Immature natural killer cell (primary cell): Measurements from ENCODE around the gene STRN3. TPM values are rescaled to one million over a fixed set of nuclear protein-coding genes. Genes with fewer than 3 reads are reported as not detected.
"Not testable (repeated sequence)": the region's sequence is repeated elsewhere in the genome, so short reads cannot be mapped to it uniquely, and the experiment has no call there.

Experiments used
- DNase-seq, 3 donors: peaks; one replicate each; pipeline ENCODE4 v3.0.0; 2022; ENCODE audit warnings: mixed read lengths in 1 of 3
- H3K27ac Mint-ChIP-seq, 6 donors: one replicate each; pipeline ENCODE4 v1.8.0; 2020; ENCODE audit warnings: mixed read lengths in 6 of 6, mild to moderate bottlenecking in 5 of 6, inconsistent platforms in 4 of 6, moderate library complexity in 3 of 6
- H3K27me3 Mint-ChIP-seq, 3 donors: one replicate each; pipeline ENCODE4 v1.8.0; 2020 to 2021; ENCODE audit warnings: low read depth in 3 of 3, mild to moderate bottlenecking in 3 of 3, mixed read lengths in 3 of 3, moderate library complexity in 3 of 3, inconsistent platforms in 1 of 3
- H3K36me3 Mint-ChIP-seq, 3 donors: one replicate each; pipeline ENCODE4 v1.8.0; 2020; ENCODE audit warnings: mixed read lengths in 3 of 3, inconsistent platforms in 2 of 3, mild to moderate bottlenecking in 2 of 3
- H3K4me1 Mint-ChIP-seq, 2 donors: one replicate each; pipeline ENCODE4 v1.8.0; 2020; ENCODE audit warnings: inconsistent platforms in 2 of 2, mild to moderate bottlenecking in 2 of 2, mixed read lengths in 2 of 2, moderate library complexity in 1 of 2
- H3K4me3 Mint-ChIP-seq, 5 donors: one replicate each; pipeline ENCODE4 v1.8.0; 2020; ENCODE audit warnings: mild to moderate bottlenecking in 5 of 5, mixed read lengths in 5 of 5, inconsistent platforms in 3 of 5, moderate library complexity in 3 of 5
- H3K9me3 Mint-ChIP-seq, 6 donors: one replicate each; pipeline ENCODE4 v1.8.0; 2020; ENCODE audit warnings: mild to moderate bottlenecking in 6 of 6, mixed read lengths in 6 of 6, inconsistent platforms in 4 of 6, moderate library complexity in 3 of 6
- polyA plus RNA-seq, 3 donors: library from polyadenylated mRNA; unstranded; fragments of 300-500 nt; fragmentation: Illumina TruSeq; gene quantifications; one replicate each; pipeline ENCODE4 v1.2.3, GENCODE V29; 2021

Gene STRN3
- polyA plus RNA-seq, 3 donors from 2014 or later, result 2.8 to 3.7 TPM; not detected in 1

DNA sequence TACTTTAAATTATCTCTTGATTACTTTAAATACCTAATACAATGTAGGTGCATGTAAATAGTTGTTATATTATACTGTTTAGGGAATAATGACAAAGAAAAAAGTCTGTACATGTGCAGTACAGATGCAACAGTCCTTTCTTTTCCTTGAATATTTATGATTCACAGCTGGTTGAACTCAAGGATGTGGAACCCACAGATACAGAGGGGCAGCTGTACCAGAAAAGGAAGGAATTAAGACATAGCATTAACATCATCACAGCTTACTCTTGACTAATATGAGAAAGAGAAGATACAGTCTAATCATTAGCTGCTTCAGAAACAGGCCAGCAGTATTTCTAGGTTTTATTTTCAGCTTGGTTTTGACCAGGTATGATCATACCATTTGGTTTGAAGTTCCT is 35.4 kb downstream of the STRN3 start:
- Mint-ChIP-seq H3K4me3 (no peak overlapping the region), H3K27ac (no peak overlapping the region), H3K27me3 (peaks cover 0 to 1% (median 0%) of the 10 kb centered on the region in 3 donors), H3K4me1 (peaks cover 25 to 62% of the 10 kb centered on the region in 2 donors), H3K9me3 (no peaks in the 10 kb centered on the region), H3K36me3 (no peaks in the 10 kb centered on the region)
- no peak for DNase-seq

DNA sequence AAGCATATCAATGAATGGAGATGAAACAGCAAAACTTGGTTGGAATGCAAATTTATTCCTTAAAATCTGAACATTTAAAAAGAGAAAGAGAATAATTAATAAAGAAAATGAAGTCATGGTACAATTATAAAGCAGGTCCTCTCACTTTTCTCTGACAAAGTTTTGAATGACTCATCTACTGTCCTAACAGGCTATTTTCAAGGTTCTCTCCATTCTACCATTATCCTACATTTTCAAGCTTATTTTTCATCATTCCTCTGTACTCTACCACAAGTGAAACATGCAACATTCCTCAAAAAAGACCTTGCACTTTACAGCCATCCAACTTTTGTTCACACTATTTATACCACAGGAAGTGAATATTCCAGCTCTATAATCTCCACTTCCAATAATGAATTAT is 37.7 kb downstream of the STRN3 start:
- Mint-ChIP-seq H3K4me1 (peaks cover 17 to 51% of the 10 kb centered on the region in 2 donors), H3K4me3 (no peak overlapping the region), H3K9me3 (no peaks in the 10 kb centered on the region), H3K27ac (peak overlapping the region in 2 of 6 donors; percentile 43 to 66), H3K36me3 (no peaks in the 10 kb centered on the region), H3K27me3 (peaks cover 0 to 1% (median 0%) of the 10 kb centered on the region in 3 donors)
- DNase-seq, result no peak

DNA sequence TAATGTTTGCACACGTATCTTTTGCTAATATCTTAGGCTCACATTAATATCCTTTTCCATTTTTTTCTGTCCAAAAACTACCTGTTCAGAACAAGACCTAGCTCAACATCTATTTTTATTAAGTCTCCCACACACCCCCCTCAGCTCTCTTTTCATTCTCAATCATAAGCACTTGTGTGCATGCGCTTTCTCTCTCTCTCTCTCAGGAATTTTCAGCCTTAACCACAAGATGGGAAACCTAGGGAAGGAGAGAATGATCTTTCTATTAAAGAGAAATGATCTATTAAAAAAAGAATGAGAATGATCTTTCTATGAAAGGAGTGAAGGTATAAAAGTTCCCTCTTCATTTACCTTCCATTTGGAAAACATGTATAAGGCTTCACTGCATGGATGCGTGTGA is 40.4 kb downstream of the STRN3 start:
- no peaks in the 10 kb centered on the region for H3K27me3 Mint-ChIP-seq
- no peak for DNase-seq
- H3K27ac Mint-ChIP-seq, result no peak overlapping the region
- no peaks in the 10 kb centered on the region for H3K36me3 Mint-ChIP-seq
- H3K4me1 Mint-ChIP-seq, result peaks cover 11 to 37% of the 10 kb centered on the region in 2 donors
- H3K9me3 Mint-ChIP-seq, result no peaks in the 10 kb centered on the region
- no peak overlapping the region for H3K4me3 Mint-ChIP-seq

DNA sequence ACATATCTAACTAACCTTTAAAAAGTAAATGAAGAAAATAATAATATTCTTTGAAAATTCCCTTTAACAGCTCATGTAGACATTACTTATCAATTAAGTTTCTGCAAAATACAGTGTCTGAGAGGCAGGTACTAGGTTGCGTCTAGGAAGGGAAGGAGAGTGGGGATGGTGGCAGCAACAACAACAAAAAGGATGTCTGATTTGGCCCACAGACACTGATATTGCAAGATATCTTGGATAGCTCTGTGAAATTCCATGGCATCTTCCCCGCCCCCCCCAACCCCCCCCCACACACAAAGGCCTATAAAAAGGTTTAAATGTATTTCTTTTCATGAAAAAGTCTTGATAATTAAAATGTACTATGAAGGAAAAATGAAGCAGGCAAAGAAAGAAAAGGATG is 42.3 kb downstream of the STRN3 start:
- no peaks in the 10 kb centered on the region for H3K27me3 Mint-ChIP-seq
- H3K36me3 Mint-ChIP-seq, result no peaks in the 10 kb centered on the region
- no peak overlapping the region for H3K27ac Mint-ChIP-seq
- H3K4me3 Mint-ChIP-seq, result no peak overlapping the region
- peaks cover 9 to 30% of the 10 kb centered on the region in 2 donors for H3K4me1 Mint-ChIP-seq
- no peaks in the 10 kb centered on the region for H3K9me3 Mint-ChIP-seq
- DNase-seq, result no peak

DNA sequence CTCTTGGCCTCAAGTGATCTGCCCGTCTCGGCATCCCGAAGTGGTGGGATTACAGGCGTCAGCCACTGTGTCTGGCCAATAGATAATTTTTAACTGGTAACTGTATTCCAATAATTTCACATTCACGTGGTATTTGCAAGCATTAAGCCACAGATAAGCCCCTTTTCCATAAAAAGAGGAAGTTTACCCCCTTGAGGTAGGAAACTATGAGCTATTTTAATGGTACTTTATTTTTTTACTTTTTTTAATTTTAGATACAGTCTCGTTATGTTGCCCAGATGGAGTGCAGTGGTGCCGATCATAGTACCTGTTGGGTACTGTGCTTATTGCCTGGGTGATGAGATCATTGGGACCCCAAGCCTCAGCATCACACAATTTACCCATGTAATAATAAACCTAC is 43.6 kb downstream of the STRN3 start:
- Mint-ChIP-seq H3K27ac (no peak overlapping the region), H3K4me3 (no peak overlapping the region), H3K9me3 (no peaks in the 10 kb centered on the region), H3K27me3 (peaks cover 0 to 1% (median 0%) of the 10 kb centered on the region in 3 donors), H3K4me1 (peaks cover 12 to 29% of the 10 kb centered on the region in 2 donors), H3K36me3 (no peaks in the 10 kb centered on the region)
- no peak for DNase-seq

DNA sequence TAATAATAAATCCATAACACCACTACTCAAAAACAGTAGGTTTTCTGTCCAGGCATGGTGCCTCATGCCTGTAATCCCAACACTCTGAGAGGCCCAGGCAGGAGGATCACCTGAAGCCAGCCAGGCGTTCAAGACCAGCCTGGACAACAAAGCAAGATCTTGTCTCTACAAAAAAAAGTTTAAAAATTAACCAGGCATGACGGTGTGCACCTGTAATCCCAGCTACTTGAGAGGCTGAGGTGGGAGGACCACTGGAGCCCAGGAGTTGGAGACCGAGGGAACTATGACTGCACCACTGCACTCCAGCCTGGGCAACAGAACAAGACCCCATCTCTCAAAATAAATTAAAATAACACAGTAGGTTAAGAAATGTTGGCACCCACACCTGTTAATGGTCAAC is 45.2 kb downstream of the STRN3 start:
- DNase-seq, result no peak
- H3K27me3 Mint-ChIP-seq, result peaks cover 0 to 2% (median 0%) of the 10 kb centered on the region in 3 donors
- peaks cover 16 to 30% of the 10 kb centered on the region in 2 donors for H3K4me1 Mint-ChIP-seq
- no peaks in the 10 kb centered on the region for H3K9me3 Mint-ChIP-seq
- H3K27ac Mint-ChIP-seq, result no peak overlapping the region
- H3K4me3 Mint-ChIP-seq, result no peak overlapping the region
- no peaks in the 10 kb centered on the region for H3K36me3 Mint-ChIP-seq

DNA sequence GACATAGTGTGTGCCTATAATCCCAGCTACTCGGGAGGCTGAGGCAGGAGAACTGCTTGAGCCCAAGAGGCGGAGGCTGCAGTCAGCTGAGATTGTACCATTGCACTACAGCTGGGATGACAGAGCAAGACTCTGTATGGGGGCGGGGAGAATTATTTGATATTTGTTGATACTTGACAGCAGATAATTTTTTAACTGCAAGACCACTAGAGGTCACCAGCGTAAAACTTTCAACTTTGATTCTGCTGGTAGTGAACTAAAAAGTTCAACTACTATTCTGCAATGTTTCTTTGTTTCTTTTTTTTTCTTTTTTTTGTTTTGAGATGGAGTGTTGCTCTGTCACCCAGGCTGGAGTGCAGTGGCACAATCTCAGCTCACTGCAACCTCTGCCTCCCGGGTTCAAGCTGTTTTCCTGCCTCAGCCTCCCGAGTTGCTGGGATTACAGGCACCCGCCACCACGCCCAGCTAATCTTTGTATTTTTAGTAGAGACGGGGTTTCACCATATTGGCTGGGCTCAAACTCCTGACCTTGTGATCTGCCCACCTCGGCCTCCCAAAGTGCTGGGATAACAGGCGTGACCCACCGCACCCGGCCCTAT is 46.0 kb downstream of the STRN3 start:
- Mint-ChIP-seq H3K4me1 (peaks cover 18 to 31% of the 10 kb centered on the region in 2 donors), H3K27ac (peak overlapping the region in 2 of 6 donors; percentile 6 to 30)
- H3K36me3 Mint-ChIP-seq, result not testable (repeated sequence)

DNA sequence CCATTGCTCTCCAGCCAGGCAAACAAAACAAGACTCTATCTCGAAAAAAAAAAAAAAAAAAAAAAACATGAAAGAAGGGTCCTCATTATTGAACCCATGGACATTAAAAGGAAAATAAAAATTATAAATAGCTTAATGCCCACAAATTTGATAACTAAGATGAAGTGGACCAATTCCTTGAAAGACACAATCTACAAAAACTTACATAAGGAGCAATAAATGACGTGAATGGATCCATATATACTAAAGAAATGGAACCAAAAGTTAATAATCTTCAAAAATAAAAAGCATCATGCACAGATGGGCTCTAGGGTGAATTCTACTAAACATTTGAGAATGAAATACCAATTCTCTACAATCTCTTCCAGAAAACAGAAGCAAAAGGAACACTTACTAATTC is 48.4 kb downstream of the STRN3 start:
- H3K36me3 Mint-ChIP-seq, result no peaks in the 10 kb centered on the region
- H3K27me3 Mint-ChIP-seq, result peaks cover 0 to 5% (median 0%) of the 10 kb centered on the region in 3 donors
- H3K4me1 Mint-ChIP-seq, result peaks cover 38 to 55% of the 10 kb centered on the region in 2 donors
- peak overlapping the region in 2 of 6 donors; percentile 2 to 31 for H3K27ac Mint-ChIP-seq
- H3K4me3 Mint-ChIP-seq, result no peak overlapping the region
- no peak for DNase-seq
- H3K9me3 Mint-ChIP-seq, result no peaks in the 10 kb centered on the region

More for the DNA sequence above, 46.0 kb downstream of the STRN3 start:
- not testable (repeated sequence) for H3K4me3 Mint-ChIP-seq, H3K27me3 Mint-ChIP-seq, H3K9me3 Mint-ChIP-seq
- DNase-seq, result peak; percentile 38 to 58 (median 46)

DNA sequence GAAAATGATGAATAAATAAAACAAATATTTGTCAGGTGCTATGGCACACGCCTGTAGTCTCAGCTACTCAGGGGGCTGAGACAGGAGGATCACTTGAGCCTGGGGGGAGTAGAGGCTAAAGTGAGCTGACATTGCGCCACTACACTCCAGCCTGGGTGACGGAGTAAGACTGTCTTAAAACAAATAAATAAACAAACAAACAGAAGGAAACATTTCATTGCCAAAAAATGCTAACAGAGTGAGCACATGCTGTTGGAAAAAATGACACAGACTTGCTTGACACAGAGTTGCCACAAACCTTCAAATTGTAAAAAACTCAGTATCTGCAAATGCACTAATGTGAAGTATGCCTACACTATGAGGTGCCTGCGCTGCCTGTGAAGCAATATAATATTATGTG is 51.6 kb downstream of the STRN3 start:
- Mint-ChIP-seq H3K4me3 (no peak overlapping the region), H3K9me3 (no peaks in the 10 kb centered on the region)

DNA sequence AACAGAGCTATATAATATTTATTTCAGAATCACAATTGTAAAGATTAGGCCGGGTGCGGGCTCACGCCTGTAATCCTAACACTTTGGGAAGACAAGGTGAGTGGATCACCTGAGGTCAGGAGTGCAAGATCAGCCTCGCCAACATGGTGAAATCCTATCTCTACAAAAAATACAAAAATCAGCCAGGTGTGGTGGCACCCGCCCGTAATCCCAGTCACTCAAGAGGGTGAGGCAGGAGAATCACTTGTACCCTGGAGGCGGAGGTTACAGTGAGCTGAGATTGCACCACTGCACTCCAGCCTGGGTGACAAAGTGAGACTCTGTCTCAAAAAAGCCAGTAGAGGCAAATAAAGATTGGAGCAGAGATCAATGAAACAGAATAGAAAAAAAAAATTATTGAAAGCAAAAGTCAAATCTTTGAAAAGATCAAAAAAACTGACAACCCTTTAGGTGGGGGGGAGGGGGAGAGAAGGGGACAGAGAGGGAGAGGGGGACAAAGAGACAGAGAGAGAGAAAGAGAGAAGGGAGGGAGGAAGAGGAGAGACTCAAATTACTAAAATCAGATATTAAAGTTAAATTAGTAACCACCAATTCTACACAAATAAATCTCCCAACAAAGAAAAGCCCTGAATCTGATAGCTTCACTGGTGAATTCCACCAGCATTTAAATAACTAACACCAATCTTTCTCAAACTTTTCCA is 53.1 kb downstream of the STRN3 start:
- Mint-ChIP-seq H3K9me3 (no peaks in the 10 kb centered on the region), H3K4me1 (peaks cover 48 to 81% of the 10 kb centered on the region in 2 donors)

More for the DNA sequence above, 51.6 kb downstream of the STRN3 start:
- H3K27ac Mint-ChIP-seq, result no peak overlapping the region
- peaks cover 0 to 5% (median 0%) of the 10 kb centered on the region in 3 donors for H3K27me3 Mint-ChIP-seq
- no peaks in the 10 kb centered on the region for H3K36me3 Mint-ChIP-seq
- no peak for DNase-seq
- peaks cover 48 to 83% of the 10 kb centered on the region in 2 donors for H3K4me1 Mint-ChIP-seq

DNA sequence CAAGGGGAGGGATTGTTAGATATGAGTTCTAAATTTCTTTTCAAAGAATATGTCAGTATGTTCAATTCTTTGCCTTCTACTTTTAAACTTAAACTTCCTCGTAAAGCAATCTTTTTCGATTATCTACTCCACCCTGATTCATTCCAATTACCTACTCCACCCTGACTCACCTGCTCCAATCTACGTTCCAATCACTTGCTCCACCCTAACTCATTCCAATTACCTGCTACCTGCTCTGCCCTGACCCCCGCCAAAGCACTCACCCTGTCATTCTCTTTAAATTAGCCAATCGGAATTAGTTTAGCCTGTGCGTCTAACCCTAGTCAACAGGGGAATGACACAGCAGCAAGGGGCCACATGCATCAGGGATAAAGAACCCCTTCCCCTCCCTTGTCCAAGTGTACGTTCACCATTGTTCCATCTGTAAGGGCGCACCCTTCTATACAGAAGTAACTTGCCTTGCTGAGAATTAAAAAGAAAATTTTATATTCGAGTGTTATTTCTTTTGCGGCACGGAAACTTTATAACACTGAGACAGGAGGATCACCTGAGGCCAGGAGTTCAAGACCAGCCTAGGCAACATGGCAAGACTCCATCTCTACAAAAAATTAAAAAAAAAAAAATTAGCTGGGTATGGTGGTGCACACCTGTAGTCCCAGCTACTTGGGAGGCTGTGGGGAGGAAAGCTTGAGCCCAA is 54.0 kb downstream of the STRN3 start:
- H3K27ac Mint-ChIP-seq, H3K36me3 Mint-ChIP-seq, H3K9me3 Mint-ChIP-seq, H3K4me3 Mint-ChIP-seq, H3K27me3 Mint-ChIP-seq, DNase-seq: not testable (repeated sequence)
- peaks cover 48 to 73% of the 10 kb centered on the region in 2 donors for H3K4me1 Mint-ChIP-seq

More for the DNA sequence above, 53.1 kb downstream of the STRN3 start:
- Mint-ChIP-seq H3K27me3 (peaks cover 0 to 6% (median 0%) of the 10 kb centered on the region in 3 donors), H3K27ac (peak overlapping the region in 1 of 6 donors; percentile 14), H3K36me3 (no peaks in the 10 kb centered on the region), H3K4me3 (no peak overlapping the region)
- DNase-seq, result no peak

DNA sequence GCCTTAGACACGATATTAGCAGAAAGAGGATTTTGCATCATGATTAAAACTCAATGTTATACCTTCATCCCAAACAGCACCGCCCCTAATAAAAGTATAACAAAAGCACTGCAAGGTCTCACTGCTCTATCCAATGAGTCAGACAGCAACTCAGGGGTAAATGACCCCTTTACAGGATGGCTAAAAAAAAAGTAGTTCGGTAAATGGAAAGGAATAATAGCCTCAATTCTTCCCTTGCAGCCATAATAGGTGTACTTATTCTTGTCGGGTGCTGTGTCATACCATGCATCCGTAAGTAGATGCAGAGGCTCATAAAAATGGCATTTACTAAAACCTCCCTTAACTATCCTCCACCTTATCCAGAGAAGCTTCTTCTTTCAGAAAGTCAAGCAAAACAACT is 54.6 kb downstream of the STRN3 start:
- H3K9me3 Mint-ChIP-seq, result no peaks in the 10 kb centered on the region
- H3K27me3 Mint-ChIP-seq, result peaks cover 0 to 5% (median 0%) of the 10 kb centered on the region in 3 donors
- peaks cover 51 to 70% of the 10 kb centered on the region in 2 donors for H3K4me1 Mint-ChIP-seq
- no peak overlapping the region for H3K4me3 Mint-ChIP-seq
- H3K27ac Mint-ChIP-seq, result no peak overlapping the region
- peaks cover 1 to 2% (median 2%) of the 10 kb centered on the region in 3 donors for H3K36me3 Mint-ChIP-seq
- DNase-seq, result no peak

DNA sequence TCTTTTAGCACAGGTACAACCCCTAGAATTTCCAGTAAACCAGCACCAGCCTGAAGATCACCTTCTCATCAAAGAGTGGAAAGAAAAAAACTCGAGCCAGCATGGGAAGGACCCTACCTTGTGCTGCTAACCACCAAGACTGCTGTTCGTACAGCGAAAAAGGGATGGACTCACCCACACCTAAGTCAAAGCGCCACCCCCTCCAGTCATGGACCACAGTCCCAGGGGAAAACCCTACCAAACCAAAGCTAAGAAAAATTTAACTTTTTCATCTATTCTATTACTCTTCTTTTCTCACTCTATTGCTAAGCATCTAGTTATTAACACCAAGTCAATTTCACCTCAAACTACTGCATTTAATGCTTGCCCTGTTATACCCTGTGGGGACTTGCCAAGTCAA is 56.4 kb downstream of the STRN3 start:
- peaks cover 54 to 70% of the 10 kb centered on the region in 2 donors for H3K4me1 Mint-ChIP-seq
- DNase-seq, H3K9me3 Mint-ChIP-seq, H3K27me3 Mint-ChIP-seq, H3K4me3 Mint-ChIP-seq: not testable (repeated sequence)
- peaks cover 10 to 18% (median 14%) of the 10 kb centered on the region in 3 donors for H3K36me3 Mint-ChIP-seq
- peak overlapping the region in 3 of 6 donors; percentile 3 to 6 (median 3) for H3K27ac Mint-ChIP-seq
